Lung (tissue), 12 donors: ENCODE data around the gene SNRPB2. TPM values are rescaled to one million over a fixed set of nuclear protein-coding genes. Genes with fewer than 3 reads are reported as not detected.

Experiments
- ATAC-seq: fragments of 200-7000 bp; cut with Tn5 transposase; one replicate; pipeline ENCODE4 v1.9.1; 2020; ENCODE audit warnings: moderate number of reproducible peaks; ENCODE audit not compliant: insufficient read depth, low FRiP score
- DNase-seq, 3 donors: peaks; one replicate each; pipeline ENCODE4 v3.0.0-alpha.2; 2013 to 2017
- H3K27ac ChIP-seq, 2 donors: one replicate each; pipeline ENCODE4 v1.5.1; 2013; ENCODE audit warnings: mild to moderate bottlenecking in 2 of 2, moderate library complexity in 2 of 2, control low read depth in 1 of 2, inconsistent platforms in 1 of 2, low read depth in 1 of 2, low read length in 1 of 2
- H3K27me3 ChIP-seq, 3 donors: one replicate each; pipeline ENCODE4 v1.5.1; 2013; ENCODE audit warnings: low read length in 2 of 3; ENCODE audit not compliant: control insufficient read depth in 3 of 3, insufficient read depth in 3 of 3
- H3K36me3 ChIP-seq, 4 donors: one replicate each; pipeline ENCODE4 v1.5.1; 2013; ENCODE audit warnings: low read length in 4 of 4, mild to moderate bottlenecking in 1 of 4, moderate library complexity in 1 of 4; ENCODE audit not compliant: control insufficient read depth in 4 of 4, insufficient read depth in 4 of 4
- H3K4me1 ChIP-seq, 5 donors: one replicate each; pipeline ENCODE4 v1.5.1; 2013; ENCODE audit warnings: low read length in 5 of 5, mild to moderate bottlenecking in 2 of 5, moderate library complexity in 1 of 5; ENCODE audit not compliant: control insufficient read depth in 5 of 5, insufficient read depth in 5 of 5
- H3K4me3 ChIP-seq: one replicate; pipeline ENCODE4 v1.5.1; 2013; ENCODE audit warnings: mild to moderate bottlenecking, control low read depth, moderate library complexity
- H3K9ac ChIP-seq, 2 donors: one replicate each; pipeline ENCODE4 v1.5.1; 2013; ENCODE audit warnings: low read length in 2 of 2, control low read depth in 1 of 2; ENCODE audit not compliant: insufficient read depth in 1 of 2
- H3K9me3 ChIP-seq, 4 donors: one replicate each; pipeline ENCODE4 v1.5.1; 2013; ENCODE audit warnings: low read length in 3 of 4, mild to moderate bottlenecking in 1 of 4, moderate library complexity in 1 of 4; ENCODE audit not compliant: control insufficient read depth in 4 of 4, insufficient read depth in 3 of 4
- WGBS, 2 donors: extraction: QIAGEN DNeasy Blood & Tissue Kit; methylation state at CpG; one replicate each; pipeline ENCODE4 v1.1.7; 2013; 5-methylcytosine and 5-hydroxymethylcytosine counted together
- polyA plus RNA-seq, 2 donors: library from polyadenylated mRNA; stranded (reverse); fragments of 200-250 nt; gene quantifications; one replicate each; pipeline ENCODE4 v1.2.1, GENCODE V29; 2013
- total RNA-seq, 2 donors: library from RNA; depleted of rRNA in 1 of 2; stranded (reverse); fragments of >200 nt in 1 of 2; gene quantifications; one replicate each; pipeline ENCODE4 v1.2.1, GENCODE V29; 2014 to 2021
- TF ChIP-seq, protein P1 (sequence below): IDR thresholded peaks from 2 replicates; pipeline ENCODE4 v1.5.1; 2012; ENCODE audit warnings: mild to moderate bottlenecking; ENCODE audit errors: control extremely low read depth, extremely low read depth
- donor health status: control.
- donor health status: control.
- donor health status: Bipolar disorder and iron deficiency.
- donor health status: healthy.
- donor health status: DM: yes; HTN: yes; CAD: no.

SNRPB2 gene
- total and polyA plus RNA-seq, 4 donors = 36.4 to 67.2 (median 52.3) TPM

DNA sequence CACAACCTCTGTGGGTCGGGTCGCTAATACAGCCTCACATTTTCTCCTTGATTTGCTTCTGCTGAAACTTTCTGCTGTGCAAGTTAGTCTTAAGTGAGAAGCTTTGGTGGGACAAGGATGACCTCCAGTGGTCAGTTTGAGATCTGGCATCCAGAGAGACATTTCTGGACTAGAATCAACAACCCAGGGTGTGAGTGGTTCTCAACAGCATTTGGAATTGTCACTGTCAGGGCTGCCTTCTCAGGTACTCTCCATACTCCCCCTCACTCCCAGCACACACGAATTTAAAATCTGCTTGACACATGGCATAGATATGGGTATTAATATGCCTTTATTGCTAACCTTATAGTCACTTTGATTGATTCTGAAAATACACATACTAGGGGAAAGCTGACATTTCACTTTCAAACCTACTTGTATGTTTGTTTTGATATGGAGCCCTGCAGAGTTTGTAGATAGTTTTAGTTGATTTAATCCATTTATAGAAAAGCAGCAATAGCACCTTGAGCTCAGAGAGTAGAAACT is 31.5 kb downstream of the SNRPB2 start:
- 0 to 1% methylated on average over 3 of the region's 3 CpGs for WGBS, 2 donors
- ATAC-seq = peak; percentile 71
- Histone ChIP-seq H3K4me3 (no peak overlapping the region), H3K27ac (no peak overlapping the region), H3K9ac (no peak overlapping the region), H3K9me3 (no peaks in the 10 kb centered on the region), H3K36me3 (no peaks in the 10 kb centered on the region), H3K27me3 (peaks cover 0 to 12% (median 2%) of the 10 kb centered on the region in 3 donors), H3K4me1 (peaks cover 0 to 1% (median 0%) of the 10 kb centered on the region in 5 donors)
- TF ChIP-seq, protein P1, sequence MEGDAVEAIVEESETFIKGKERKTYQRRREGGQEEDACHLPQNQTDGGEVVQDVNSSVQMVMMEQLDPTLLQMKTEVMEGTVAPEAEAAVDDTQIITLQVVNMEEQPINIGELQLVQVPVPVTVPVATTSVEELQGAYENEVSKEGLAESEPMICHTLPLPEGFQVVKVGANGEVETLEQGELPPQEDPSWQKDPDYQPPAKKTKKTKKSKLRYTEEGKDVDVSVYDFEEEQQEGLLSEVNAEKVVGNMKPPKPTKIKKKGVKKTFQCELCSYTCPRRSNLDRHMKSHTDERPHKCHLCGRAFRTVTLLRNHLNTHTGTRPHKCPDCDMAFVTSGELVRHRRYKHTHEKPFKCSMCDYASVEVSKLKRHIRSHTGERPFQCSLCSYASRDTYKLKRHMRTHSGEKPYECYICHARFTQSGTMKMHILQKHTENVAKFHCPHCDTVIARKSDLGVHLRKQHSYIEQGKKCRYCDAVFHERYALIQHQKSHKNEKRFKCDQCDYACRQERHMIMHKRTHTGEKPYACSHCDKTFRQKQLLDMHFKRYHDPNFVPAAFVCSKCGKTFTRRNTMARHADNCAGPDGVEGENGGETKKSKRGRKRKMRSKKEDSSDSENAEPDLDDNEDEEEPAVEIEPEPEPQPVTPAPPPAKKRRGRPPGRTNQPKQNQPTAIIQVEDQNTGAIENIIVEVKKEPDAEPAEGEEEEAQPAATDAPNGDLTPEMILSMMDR = peak; percentile 55
- peak; percentile 68 to 90 (median 84) for DNase-seq

DNA sequence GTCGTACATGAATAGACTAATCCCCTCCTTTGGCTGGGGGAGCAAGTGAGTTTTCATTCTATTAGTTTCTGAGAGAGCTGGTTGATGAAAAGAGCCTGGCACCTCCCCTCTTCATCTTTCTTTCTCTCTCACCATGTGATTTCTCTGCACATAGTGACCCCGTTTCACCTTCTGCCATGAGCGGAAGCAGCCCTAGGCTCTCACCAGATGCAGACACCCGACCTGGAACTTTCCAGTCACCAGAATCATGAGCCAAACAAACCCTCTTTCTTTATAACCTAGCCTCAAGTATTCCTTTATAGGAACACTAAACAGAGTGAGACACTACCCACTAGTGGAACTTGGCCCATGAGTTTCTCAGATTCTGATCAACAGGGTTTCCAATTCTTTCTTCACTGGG is 34.7 kb downstream of the SNRPB2 start:
- Histone ChIP-seq H3K27me3 (peaks cover 0 to 9% (median 2%) of the 10 kb centered on the region in 3 donors), H3K4me3 (no peak overlapping the region), H3K4me1 (peaks cover 0 to 1% (median 0%) of the 10 kb centered on the region in 5 donors), H3K9me3 (no peaks in the 10 kb centered on the region), H3K27ac (no peak overlapping the region), H3K36me3 (no peaks in the 10 kb centered on the region), H3K9ac (no peak overlapping the region)
- TF ChIP-seq, protein P1 = no peak
- ATAC-seq (no peak), DNase-seq (no peak)
- WGBS, 2 donors = 41 to 50% methylated on average over 4 of the region's 4 CpGs

DNA sequence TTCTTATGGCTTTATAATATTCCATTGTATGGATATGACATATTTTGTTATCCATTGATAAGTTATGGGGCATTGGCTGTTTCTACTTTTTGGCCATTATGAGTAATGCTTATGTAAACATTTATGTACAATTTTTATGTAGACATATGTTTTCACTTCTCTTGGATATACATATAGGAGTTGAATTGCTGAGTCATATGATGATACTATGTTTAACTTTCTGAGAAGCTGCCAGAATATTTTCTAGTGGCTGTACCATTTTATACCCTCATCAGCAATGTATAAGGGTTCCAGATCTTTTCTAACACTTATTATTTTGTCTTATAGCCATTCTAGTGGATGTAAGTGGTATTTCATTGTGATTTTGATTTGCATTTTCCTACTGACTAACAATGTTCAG is 41.4 kb downstream of the SNRPB2 start:
- no peak overlapping the region for H3K27ac ChIP-seq
- H3K9ac ChIP-seq = no peak overlapping the region
- H3K9me3 ChIP-seq = peaks cover 0 to 5% (median 0%) of the 10 kb centered on the region in 4 donors
- TF ChIP-seq, protein P1 = no peak
- no peaks in the 10 kb centered on the region for H3K4me1 ChIP-seq
- no peaks in the 10 kb centered on the region for H3K27me3 ChIP-seq
- no peaks in the 10 kb centered on the region for H3K36me3 ChIP-seq
- ATAC-seq (no peak), DNase-seq (no peak)
- H3K4me3 ChIP-seq = no peak overlapping the region

DNA sequence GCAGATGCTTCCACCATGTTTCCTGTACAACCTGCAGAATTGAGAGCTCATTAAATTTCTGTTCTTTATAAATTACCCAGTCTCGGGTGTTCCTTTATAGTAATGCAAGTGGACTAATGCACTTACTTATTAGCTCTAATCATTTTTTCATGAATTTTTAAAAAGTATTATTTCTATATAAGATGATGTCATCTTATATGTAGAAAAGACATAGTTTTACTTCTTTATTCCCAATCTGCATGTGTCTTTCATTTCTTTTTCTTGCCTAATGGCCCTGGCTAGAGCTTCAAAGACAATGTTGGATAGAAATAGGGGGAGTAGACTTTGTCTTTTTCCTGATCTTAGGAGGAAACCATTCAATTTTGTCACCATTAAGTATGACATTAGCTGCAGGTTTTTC is 46.1 kb downstream of the SNRPB2 start:
- DNase-seq = no peak
- Histone ChIP-seq H3K36me3 (no peaks in the 10 kb centered on the region), H3K4me3 (no peak overlapping the region), H3K9ac (no peak overlapping the region), H3K27ac (no peak overlapping the region), H3K27me3 (no peaks in the 10 kb centered on the region), H3K4me1 (peaks cover 0 to 7% (median 0%) of the 10 kb centered on the region in 5 donors), H3K9me3 (peaks cover 0 to 5% (median 0%) of the 10 kb centered on the region in 4 donors)
- TF ChIP-seq, protein P1 = no peak
- WGBS, 2 donors = 77 to 85% methylated on average over 1 of the region's 1 CpG
- ATAC-seq = no peak
